IMR-90 (cell line): ENCODE data around the gene DOCK1. TPM values are rescaled to one million over a fixed set of nuclear protein-coding genes. Genes with fewer than 3 reads are reported as not detected.

Experiments used
- ATAC-seq: fragments of 200-7000 bp; cut with Tn5 transposase; 2 replicates; pipeline ENCODE4 v1.9.1; 2020; ENCODE audit warnings: low read depth, mild to moderate bottlenecking, moderate library complexity
- BruUV-seq: library from RNA; stranded (reverse); fragments of 400-500 nt; replicated peaks from 2 replicates; lab custom pipeline; 2021; lab: Mats Ljungman, UMichigan
- CTCF ChIA-PET: fragments of 300-600 bp; formaldehyde crosslinking; extraction: SDS; loops from one replicate; lab custom pipeline; 2021; ENCODE audit warnings: antibody characterized with exemption; lab: Yijun Ruan, JAX
- POLR2A ChIA-PET: fragments of 300-600 bp; sonication (Branson Sonifier 250); formaldehyde crosslinking; loops from one replicate; lab custom pipeline; 2022; ENCODE audit warnings: antibody characterized with exemption; ENCODE audit not compliant: unreplicated experiment; lab: Charles Lee
- DNase-seq: peaks from one replicate; pipeline ENCODE4 v3.0.0; 2013
- H2AFZ ChIP-seq: replicated peaks from 2 replicates; pipeline ENCODE3; 2013; ENCODE audit warnings: low read length, mild to moderate bottlenecking; ENCODE audit not compliant: poor library complexity
- H2AK5ac ChIP-seq: 2 replicates; pipeline ENCODE4 v1.6.1; 2013; ENCODE audit warnings: low read depth, low read length, inconsistent platforms
- H2AK9ac ChIP-seq: replicated peaks from 2 replicates; pipeline ENCODE3; 2013; ENCODE audit warnings: mild to moderate bottlenecking, low read depth, low read length, moderate library complexity; ENCODE audit not compliant: poor library complexity
- H2BK120ac ChIP-seq: 2 replicates; pipeline ENCODE4 v1.6.1; 2013; ENCODE audit warnings: low read depth, low read length, inconsistent platforms
- H2BK15ac ChIP-seq: 3 replicates; pipeline ENCODE4 v1.6.1; 2013; ENCODE audit warnings: low read depth, low read length, inconsistent platforms
- H2BK20ac ChIP-seq: 2 replicates; pipeline ENCODE4 v1.6.1; 2013; ENCODE audit warnings: low read depth, mild to moderate bottlenecking, inconsistent platforms, low read length, moderate library complexity
- H2BK5ac ChIP-seq: 2 replicates; pipeline ENCODE4 v1.6.1; 2013; ENCODE audit warnings: mild to moderate bottlenecking, low read depth, low read length, inconsistent platforms; ENCODE audit not compliant: poor library complexity, severe bottlenecking
- H3K14ac ChIP-seq: replicated peaks from 2 replicates; pipeline ENCODE4 v1.6.1; 2013; ENCODE audit warnings: low read depth, low read length, inconsistent platforms
- H3K18ac ChIP-seq: 2 replicates; pipeline ENCODE4 v1.6.1; 2013; ENCODE audit warnings: low read depth, low read length, control low read depth
- H3K23ac ChIP-seq: 2 replicates; pipeline ENCODE4 v1.6.1; 2013; ENCODE audit warnings: low read depth, low read length, inconsistent platforms
- H3K27ac ChIP-seq: 2 replicates; pipeline ENCODE4 v1.5.1; 2013; ENCODE audit warnings: mild to moderate bottlenecking, control low read depth, low read length; ENCODE audit not compliant: insufficient read depth
- H3K27me3 ChIP-seq: 2 replicates; pipeline ENCODE4 v1.6.1; 2013; ENCODE audit warnings: low read length; ENCODE audit not compliant: control insufficient read depth, insufficient read depth
- H3K36me3 ChIP-seq: 2 replicates; pipeline ENCODE4 v1.6.1; 2013; ENCODE audit warnings: low read length, mixed read lengths; ENCODE audit not compliant: control insufficient read depth, insufficient read depth
- H3K4ac ChIP-seq: 2 replicates; pipeline ENCODE4 v1.6.1; 2013; ENCODE audit warnings: low read depth, low read length, inconsistent platforms
- H3K4me1 ChIP-seq: 2 replicates; pipeline ENCODE4 v1.6.1; 2013; ENCODE audit warnings: low read length, mixed read lengths; ENCODE audit not compliant: control insufficient read depth, insufficient read depth
- H3K4me2 ChIP-seq: 2 replicates; pipeline ENCODE4 v1.6.1; 2013; ENCODE audit warnings: low read depth, mild to moderate bottlenecking, control low read depth, low read length, moderate library complexity
- H3K4me3 ChIP-seq: 2 replicates; pipeline ENCODE4 v1.5.1; 2013; ENCODE audit warnings: low read depth, mild to moderate bottlenecking, control low read depth, low read length, moderate library complexity; ENCODE audit not compliant: insufficient read depth
- H3K56ac ChIP-seq: 2 replicates; pipeline ENCODE4 v1.6.1; 2013; ENCODE audit warnings: low read length, inconsistent platforms; ENCODE audit not compliant: insufficient read depth; ENCODE audit errors: extremely low read depth
- H3K79me1 ChIP-seq, 2 experiments: 2 replicates each; pipeline ENCODE4 v1.6.1; 2013; ENCODE audit warnings: low read length in 2 of 2, inconsistent platforms in 1 of 2, low read depth in 1 of 2
- H3K9ac ChIP-seq: 2 replicates; pipeline ENCODE4 v1.6.1; 2013; ENCODE audit warnings: low read depth, low read length, control low read depth
- H3K9me1 ChIP-seq: 2 replicates; pipeline ENCODE4 v1.6.1; 2013; ENCODE audit warnings: low read length, inconsistent platforms; ENCODE audit not compliant: insufficient read depth
- H3K9me3 ChIP-seq: 2 replicates; pipeline ENCODE4 v1.6.1; 2013; ENCODE audit warnings: low read length; ENCODE audit not compliant: control insufficient read depth, insufficient read depth
- H4K20me1 ChIP-seq: 2 replicates; pipeline ENCODE4 v1.6.1; 2013; ENCODE audit warnings: low read length, inconsistent platforms; ENCODE audit not compliant: insufficient read depth
- H4K5ac ChIP-seq: 2 replicates; pipeline ENCODE4 v1.6.1; 2013; ENCODE audit warnings: mild to moderate bottlenecking, low read depth, low read length, control low read depth
- H4K8ac ChIP-seq, 2 experiments: 2 replicates each; pipeline ENCODE4 v1.6.1; 2013; ENCODE audit warnings: low read depth in 2 of 2, low read length in 2 of 2, control low read depth in 1 of 2, inconsistent platforms in 1 of 2
- H4K91ac ChIP-seq: 2 replicates; pipeline ENCODE4 v1.6.1; 2013; ENCODE audit warnings: low read depth, low read length, inconsistent platforms; ENCODE audit not compliant: insufficient read depth
- BHLHE40 ChIP-seq: fragments of 150-350 bp; IDR thresholded peaks from 2 replicates; pipeline ENCODE4 v1.6.1; 2016; ENCODE audit warnings: mild to moderate bottlenecking, low read depth, low read length
- CEBPB ChIP-seq: IDR thresholded peaks from 2 replicates; pipeline ENCODE4 v1.6.1; 2012; ENCODE audit warnings: low read depth, low read length, improper control_type of control experiment
- CHD1 ChIP-seq: IDR thresholded peaks from 2 replicates; pipeline ENCODE4 v1.6.1; 2012; ENCODE audit warnings: low read depth, low read length, improper control_type of control experiment
- CTCF ChIP-seq: conservative IDR thresholded peaks from 2 replicates; pipeline ENCODE4 v1.5.1; 2012; ENCODE audit warnings: mild to moderate bottlenecking, low read depth, low read length, improper control_type of control experiment
- FOS ChIP-seq: fragments of 150-350 bp; IDR thresholded peaks from 2 replicates; pipeline ENCODE4 v1.6.1; 2016; ENCODE audit warnings: low read depth, low read length
- MAZ ChIP-seq: IDR thresholded peaks from 2 replicates; pipeline ENCODE4 v1.6.1; 2012; ENCODE audit warnings: low read depth, mild to moderate bottlenecking, low read length, improper control_type of control experiment, moderate library complexity, borderline replicate concordance
- MXI1 ChIP-seq: IDR thresholded peaks from 2 replicates; pipeline ENCODE4 v1.6.1; 2012; ENCODE audit warnings: low read depth, mild to moderate bottlenecking, low read length, moderate library complexity, borderline replicate concordance
- POLR2A ChIP-seq: IDR thresholded peaks from 2 replicates; pipeline ENCODE4 v1.6.1; 2012; ENCODE audit warnings: mild to moderate bottlenecking, low read depth, low read length
- RAD21 ChIP-seq: IDR thresholded peaks from 2 replicates; pipeline ENCODE4 v1.6.1; 2012; ENCODE audit warnings: low read length, improper control_type of control experiment
- RFX5 ChIP-seq: IDR thresholded peaks from 2 replicates; pipeline ENCODE4 v1.8.0; 2012; ENCODE audit warnings: low read depth, mild to moderate bottlenecking, low read length, moderate library complexity
- SMC3 ChIP-seq: fragments of 150-350 bp; IDR thresholded peaks from 2 replicates; pipeline ENCODE4 v1.6.1; 2016; ENCODE audit warnings: low read depth, mild to moderate bottlenecking, antibody characterized with exemption, low read length, moderate library complexity
- USF2 ChIP-seq: fragments of 150-350 bp; IDR thresholded peaks from 2 replicates; pipeline ENCODE4 v1.6.1; 2017; ENCODE audit warnings: mild to moderate bottlenecking, antibody characterized with exemption, low read length, low read depth
- WGBS, 2 experiments: methylation state at CpG; one replicate each; pipeline versions ENCODE4 v1.1.5 to v1.1.7; 2013; ENCODE audit warnings: missing lambda C conversion rate in 2 of 2; ENCODE audit not compliant: insufficient read length in 1 of 2; ENCODE audit errors: extremely low coverage in 2 of 2; 5-methylcytosine and 5-hydroxymethylcytosine counted together
- dilution Hi-C: fragments of 300-500 bp; cut with HindIII; formaldehyde crosslinking; loops from one replicate; pipeline ENCODE4 v1.14.3; 2018; ENCODE audit warnings: low sequenced_read_pairs; ENCODE audit not compliant: unreplicated experiment
- in situ Hi-C: fragments of 300-500 bp; cut with MboI; formaldehyde crosslinking; loops from 3 replicates; pipeline ENCODE4 v1.14.3; 2019; ENCODE audit warnings: low sequenced_read_pairs, inconsistent platforms, mixed read lengths
- intact Hi-C: fragments of 100-400 bp; cut with micrococcal nuclease; formaldehyde crosslinking; loops from 2 replicates; pipeline ENCODE4 v1.10.0; 2022
- polyA plus RNA-seq, 3 experiments: library from polyadenylated mRNA; depleted of rRNA; stranded (reverse); fragments of >200 nt; gene quantifications; 2 replicates each; pipeline ENCODE4 v1.2.3, GENCODE V29; 2012; ENCODE audit warnings: low replicate concordance in 1 of 3
- total RNA-seq: library from RNA; depleted of rRNA; stranded (reverse); fragments of >200 nt; gene quantifications from 2 replicates; pipeline ENCODE4 v1.2.3, GENCODE V29; 2012

DOCK1 gene
- total and polyA plus RNA-seq, 2 of the 4 experiments (the other 2 are of a cell fraction), result 28.2 to 71.0 TPM

- TF ChIP-seq SMC3, result no peak
- TF ChIP-seq FOS, result no peak
- no peak for TF ChIP-seq CEBPB
- no peak for TF ChIP-seq CTCF
- TF ChIP-seq BHLHE40, result no peak
- TF ChIP-seq MXI1, result no peak
- no peak for TF ChIP-seq CHD1
- no peak for TF ChIP-seq USF2
- no peak for TF ChIP-seq RFX5
- TF ChIP-seq RAD21, result no peak
- no peak for TF ChIP-seq POLR2A
- TF ChIP-seq MAZ, result no peak
- ChIA-PET CTCF (interaction anchor here (0.6 kb wide), 1 partner anchor 28 kb away, joined by 4 read pairs; no protein-coding TSS in a partner anchor), POLR2A (no interaction called here)
- Histone ChIP-seq H3K18ac (no peak overlapping the region), H3K27me3 (no peaks in the 10 kb centered on the region), H2BK120ac (no peak overlapping the region), H3K9me3 (no peaks in the 10 kb centered on the region), H3K36me3 (peaks cover 8% of the 10 kb centered on the region), H3K9me1 (peaks cover 2% of the 10 kb centered on the region; the same call in 1 of the 2 replicates), H3K4me3 (no peak overlapping the region), H4K5ac (no peak overlapping the region), H3K56ac (no peak overlapping the region), H3K14ac (no peak overlapping the region), H2AK5ac (no peak overlapping the region), H2BK20ac (no peak overlapping the region), H2AK9ac (no peak overlapping the region), H3K9ac (no peak overlapping the region), H3K4ac (no peak overlapping the region), H4K8ac (no peak overlapping the region), H4K91ac (no peak overlapping the region), H2BK5ac (no peak overlapping the region), H3K4me2 (no peak overlapping the region), H3K79me1 (peaks cover 4 to 8% of the 10 kb centered on the region in 2 experiments; a peak in 3 of 4 replicates), H4K20me1 (no peaks in the 10 kb centered on the region), H2AFZ (no peak overlapping the region), H3K23ac (no peak overlapping the region), H2BK15ac (no peak overlapping the region), H3K4me1 (peaks cover 2% of the 10 kb centered on the region; the same call in 1 of the 2 replicates), H3K27ac (no peak overlapping the region)
- BruUV-seq, result no TSS peak
- ATAC-seq (no peak), DNase-seq (no peak)
- in situ Hi-C loops (no loop called here), dilution Hi-C loops (no loop called here), intact Hi-C loops (no loop called here)
- WGBS, 2 experiments, result no CpG with 5 or more reads among the region's 4 CpGs
Measured at GRCh38 chr10:127272076-127272475, 366.8 kb downstream of the DOCK1 start.
